Fibroblast of lung (primary cell): ENCODE results near the gene MGAT3. TPM values are rescaled to one million over a fixed set of nuclear protein-coding genes. Genes with fewer than 3 reads are reported as not detected.

Experiments
- DNase-seq, 2 donors: peaks; one replicate each; pipeline versions ENCODE4 v3.0.0 to v3.0.0-alpha.2; 2010; ENCODE audit warnings: low read depth in 2 of 2
- H2AFZ ChIP-seq: 2 replicates; pipeline ENCODE4 v1.5.1; 2012; ENCODE audit warnings: low read length, control low read depth, inconsistent platforms
- H3K27ac ChIP-seq: 2 replicates; pipeline ENCODE4 v1.5.1; 2011; ENCODE audit warnings: low read length, control low read depth; ENCODE audit not compliant: insufficient read depth
- H3K27me3 ChIP-seq: 2 replicates; pipeline ENCODE4 v1.5.1; 2011; ENCODE audit warnings: mild to moderate bottlenecking, low read length; ENCODE audit not compliant: control insufficient read depth, insufficient read depth
- H3K36me3 ChIP-seq: 2 replicates; pipeline ENCODE4 v1.5.1; 2011; ENCODE audit warnings: low read length; ENCODE audit not compliant: control insufficient read depth, insufficient read depth
- H3K4me1 ChIP-seq: 2 replicates; pipeline ENCODE4 v1.5.1; 2011; ENCODE audit warnings: low read length; ENCODE audit not compliant: control insufficient read depth, insufficient read depth; ENCODE audit errors: extremely low read depth
- H3K4me2 ChIP-seq: 2 replicates; pipeline ENCODE4 v1.5.1; 2011; ENCODE audit warnings: low read length, control low read depth; ENCODE audit not compliant: insufficient read depth; ENCODE audit errors: extremely low read depth
- H3K4me3 ChIP-seq, 4 experiments: fragments of 200-600 bp in 1 of 4; sonication (generic) in 1 of 4; replicated peaks in 1 of 4; 2 replicates each; pipeline ENCODE4 v1.5.1; 2011 to 2016; ENCODE audit warnings: low read length in 4 of 4, low read depth in 3 of 4, mild to moderate bottlenecking in 3 of 4, control low read depth in 2 of 4, inconsistent platforms in 1 of 4, mixed read lengths in 1 of 4; ENCODE audit not compliant: insufficient read depth in 1 of 4; ENCODE audit errors: control extremely low read depth in 1 of 4
- H3K79me2 ChIP-seq: 2 replicates; pipeline ENCODE4 v1.5.1; 2012; ENCODE audit warnings: mild to moderate bottlenecking, low read length, inconsistent platforms; ENCODE audit not compliant: control insufficient read depth, insufficient read depth
- H3K9ac ChIP-seq: 2 replicates; pipeline ENCODE4 v1.5.1; 2011; ENCODE audit warnings: mild to moderate bottlenecking, low read length, control low read depth; ENCODE audit not compliant: insufficient read depth
- H3K9me3 ChIP-seq: 2 replicates; pipeline ENCODE4 v1.5.1; 2012; ENCODE audit warnings: low read depth, low read length; ENCODE audit not compliant: control insufficient read depth, insufficient read depth
- H4K20me1 ChIP-seq: 2 replicates; pipeline ENCODE4 v1.5.1; 2011; ENCODE audit warnings: low read length; ENCODE audit not compliant: control insufficient read depth, insufficient read depth; ENCODE audit errors: extremely low read depth
- CTCF ChIP-seq, 2 donors: IDR thresholded peaks in 1 of 2; conservative IDR thresholded peaks in 1 of 2; 1 replicate in 1 of 2; 2 replicates in 1 of 2; pipeline ENCODE4 v1.5.1; 2011 to 2012; ENCODE audit warnings: low read length in 2 of 2, control low read depth in 1 of 2, inconsistent platforms in 1 of 2, low read depth in 1 of 2, mild to moderate bottlenecking in 1 of 2
- EZH2 ChIP-seq: IDR thresholded peaks from 2 replicates; pipeline ENCODE4 v1.5.1; 2012; ENCODE audit warnings: low read length, control low read depth, mild to moderate bottlenecking; ENCODE audit errors: missing control alignments
- polyA plus RNA-seq, 2 donors: library from polyadenylated mRNA; depleted of rRNA in 1 of 2; stranded (reverse) in 1 of 2; unstranded in 1 of 2; fragments of >200 nt; gene quantifications; 2 replicates each; pipeline ENCODE4 v1.2.1, GENCODE V29; 2011 to 2012; ENCODE audit warnings: missing spikeins in 1 of 2
- total RNA-seq: library from RNA; depleted of rRNA; stranded (reverse); fragments of >200 nt; gene quantifications from 2 replicates; pipeline ENCODE4 v1.2.1, GENCODE V29; 2014

MGAT3 gene
- total and polyA plus RNA-seq, 2 donors (not counting 1 experiment from before 2014, with no cell fraction given): 0.09 TPM; not detected in 1

GRCh38 chr22:39449708-39450107, 7.1 kb upstream of the MGAT3 start:
- Histone ChIP-seq H3K9me3 (no peaks in the 10 kb centered on the region), H3K4me3 (no peak overlapping the region), H4K20me1 (no peaks in the 10 kb centered on the region), H3K27me3 (peaks cover 7% of the 10 kb centered on the region), H3K27ac (no peak overlapping the region), H2AFZ (no peak overlapping the region), H3K4me2 (no peak overlapping the region), H3K79me2 (no peaks in the 10 kb centered on the region), H3K4me1 (no peaks in the 10 kb centered on the region), H3K36me3 (no peaks in the 10 kb centered on the region), H3K9ac (no peak overlapping the region)
- DNase-seq: no peak
- no peak for TF ChIP-seq EZH2
- no peak for TF ChIP-seq CTCF (conservative IDR thresholded peaks at IDR 0.05 in 1 of 2, IDR thresholded peaks at IDR 0.05 in 1 of 2; ENCODE audit: low read depth in 1 of 2, low read length in 2 of 2)

GRCh38 chr22:39450258-39450955, 6.4 kb upstream of the MGAT3 start:
- Histone ChIP-seq H3K9ac (no peak overlapping the region), H2AFZ (no peak overlapping the region), H3K9me3 (no peaks in the 10 kb centered on the region), H3K4me1 (no peaks in the 10 kb centered on the region), H3K27ac (no peak overlapping the region), H3K79me2 (no peaks in the 10 kb centered on the region), H3K4me3 (no peak overlapping the region), H4K20me1 (no peaks in the 10 kb centered on the region), H3K36me3 (no peaks in the 10 kb centered on the region), H3K4me2 (no peak overlapping the region), H3K27me3 (peaks cover 9% of the 10 kb centered on the region)
- DNase-seq: no peak
- TF ChIP-seq EZH2 (no peak), CTCF (conservative IDR thresholded peaks at IDR 0.05 in 1 of 2, IDR thresholded peaks at IDR 0.05 in 1 of 2; ENCODE audit: low read depth in 1 of 2, low read length in 2 of 2) (no peak)

- Histone ChIP-seq H3K4me2 (no peak overlapping the region), H3K4me1 (no peaks in the 10 kb centered on the region), H3K9me3 (no peaks in the 10 kb centered on the region), H2AFZ (no peak overlapping the region), H4K20me1 (no peaks in the 10 kb centered on the region), H3K36me3 (no peaks in the 10 kb centered on the region), H3K27ac (no peak overlapping the region), H3K79me2 (no peaks in the 10 kb centered on the region), H3K4me3 (no peak overlapping the region), H3K9ac (no peak overlapping the region), H3K27me3 (peaks cover 21% of the 10 kb centered on the region)
- DNase-seq: no peak
- no peak for TF ChIP-seq EZH2
- no peak for TF ChIP-seq CTCF (conservative IDR thresholded peaks at IDR 0.05 in 1 of 2, IDR thresholded peaks at IDR 0.05 in 1 of 2; ENCODE audit: low read depth in 1 of 2, low read length in 2 of 2)
These were observed 4.1 kb upstream of the MGAT3 start for GRCh38 chr22:39452740-39453040.
